ENCODE data around the gene TTC39B. TPM values are rescaled to one million over a fixed set of nuclear protein-coding genes. Genes with fewer than 3 reads are reported as not detected.

Gene TTC39B
- total RNA-seq, 4 donors from 2014 or later: 3.4 to 11.2 (median 4.3) TPM

GRCh38 chr9:15187589-15187988, 119.4 kb downstream of the TTC39B start:
- TF ChIP-seq, protein P1, sequence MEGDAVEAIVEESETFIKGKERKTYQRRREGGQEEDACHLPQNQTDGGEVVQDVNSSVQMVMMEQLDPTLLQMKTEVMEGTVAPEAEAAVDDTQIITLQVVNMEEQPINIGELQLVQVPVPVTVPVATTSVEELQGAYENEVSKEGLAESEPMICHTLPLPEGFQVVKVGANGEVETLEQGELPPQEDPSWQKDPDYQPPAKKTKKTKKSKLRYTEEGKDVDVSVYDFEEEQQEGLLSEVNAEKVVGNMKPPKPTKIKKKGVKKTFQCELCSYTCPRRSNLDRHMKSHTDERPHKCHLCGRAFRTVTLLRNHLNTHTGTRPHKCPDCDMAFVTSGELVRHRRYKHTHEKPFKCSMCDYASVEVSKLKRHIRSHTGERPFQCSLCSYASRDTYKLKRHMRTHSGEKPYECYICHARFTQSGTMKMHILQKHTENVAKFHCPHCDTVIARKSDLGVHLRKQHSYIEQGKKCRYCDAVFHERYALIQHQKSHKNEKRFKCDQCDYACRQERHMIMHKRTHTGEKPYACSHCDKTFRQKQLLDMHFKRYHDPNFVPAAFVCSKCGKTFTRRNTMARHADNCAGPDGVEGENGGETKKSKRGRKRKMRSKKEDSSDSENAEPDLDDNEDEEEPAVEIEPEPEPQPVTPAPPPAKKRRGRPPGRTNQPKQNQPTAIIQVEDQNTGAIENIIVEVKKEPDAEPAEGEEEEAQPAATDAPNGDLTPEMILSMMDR (IDR thresholded peaks at IDR 0.05; ENCODE audit: low read depth): no peak

DNA sequence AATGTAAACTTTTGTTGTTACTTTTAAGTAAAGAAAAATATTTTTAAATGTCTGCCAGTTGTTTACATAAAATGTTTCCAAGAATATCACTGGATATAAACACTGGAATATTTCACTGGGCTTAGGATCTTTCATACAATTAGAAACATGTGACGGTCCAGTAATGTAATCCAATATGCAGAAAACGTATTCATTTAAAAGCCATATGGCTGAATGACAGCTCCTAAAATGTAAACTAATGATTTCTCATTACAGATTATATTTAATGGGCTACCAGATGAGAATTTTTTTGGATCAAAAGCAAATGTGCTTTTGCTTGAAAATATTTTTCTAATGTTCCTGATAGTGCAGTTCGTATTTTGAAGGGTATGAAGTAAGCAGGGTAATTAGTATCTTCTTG, 124.3 kb downstream of the TTC39B start:
- TF ChIP-seq, protein P1 (IDR thresholded peaks at IDR 0.05; ENCODE audit: low read depth): no peak

DNA sequence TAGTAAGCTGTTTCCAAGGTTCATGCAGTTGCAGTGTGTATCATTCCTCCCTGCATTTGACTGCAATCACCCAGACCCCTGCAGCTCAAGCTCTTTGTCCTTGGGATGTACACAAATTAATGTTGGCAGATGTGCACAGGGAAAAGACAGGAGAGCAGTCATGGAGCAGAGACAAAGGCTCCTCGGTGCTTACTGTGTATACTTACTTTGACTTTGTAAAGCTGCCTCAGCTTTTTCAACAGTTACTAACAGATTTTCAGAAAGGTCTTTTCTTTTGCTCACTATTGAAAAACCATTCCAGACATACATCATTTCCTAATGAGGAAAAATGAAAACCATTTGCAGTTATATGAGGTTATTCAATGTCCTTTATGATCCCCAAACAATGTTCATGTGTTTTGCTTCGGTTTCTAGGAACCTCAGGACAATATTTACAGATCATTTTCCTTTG, 124.9 kb downstream of the TTC39B start:
- TF ChIP-seq, protein P1 (IDR thresholded peaks at IDR 0.05; ENCODE audit: low read depth): no peak

DNA sequence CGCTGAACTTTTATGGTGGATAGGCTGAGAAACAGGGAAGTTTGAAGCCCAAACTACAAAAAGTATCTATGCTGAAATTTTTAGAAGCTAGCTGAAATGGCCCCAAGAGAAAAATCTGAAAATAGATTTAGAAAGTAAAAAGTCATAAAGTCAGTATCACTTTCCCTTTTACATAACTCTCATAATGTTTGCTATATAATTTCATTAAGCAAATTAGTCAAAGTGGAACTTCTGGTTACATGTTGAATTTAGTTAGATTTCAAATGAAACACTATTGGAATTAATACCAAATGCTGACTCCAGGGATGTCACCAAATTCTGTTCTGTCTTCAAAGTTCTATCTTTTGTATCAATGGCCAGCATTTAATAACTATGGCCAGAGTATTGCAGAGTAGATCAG, 126.9 kb downstream of the TTC39B start:
- TF ChIP-seq, protein P1 (IDR thresholded peaks at IDR 0.05; ENCODE audit: low read depth): no peak

DNA sequence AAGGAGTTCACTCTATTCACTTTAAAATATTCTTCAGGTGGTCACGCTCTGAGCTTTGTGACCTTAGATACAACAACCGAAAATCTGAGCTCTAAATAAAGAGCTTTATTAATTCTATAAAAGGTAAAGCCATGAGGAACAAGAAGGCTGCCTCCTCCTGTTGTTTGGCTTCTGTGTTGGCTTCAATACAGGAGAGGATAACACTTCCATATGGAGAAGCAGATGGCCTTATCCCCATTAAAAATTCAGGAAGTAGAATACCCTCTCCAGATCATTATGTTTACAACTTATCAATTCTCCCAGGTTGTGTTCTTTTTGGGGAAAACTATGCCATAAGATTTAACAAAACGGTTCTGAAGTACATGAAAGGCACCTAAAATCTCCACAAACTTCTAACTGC, 128.4 kb downstream of the TTC39B start:
- TF ChIP-seq, protein P1 (IDR thresholded peaks at IDR 0.05; ENCODE audit: low read depth): no peak

GRCh38 chr9:15176836-15177235, 130.2 kb downstream of the TTC39B start:
- TF ChIP-seq, protein P1 (IDR thresholded peaks at IDR 0.05; ENCODE audit: low read depth): no peak

- TF ChIP-seq, protein P1 (IDR thresholded peaks at IDR 0.05; ENCODE audit: low read depth): no peak
These were observed 143.1 kb downstream of the TTC39B start for GRCh38 chr9:15163931-15164330.

Measured in subcutaneous adipose tissue (tissue), 4 donors.